DOHH2 (cell line): Measurements from ENCODE around the gene TLCD2.
"Not testable (repeated sequence)": the region's sequence is repeated elsewhere in the genome, so short reads cannot be mapped to it uniquely, and the experiment has no call there.

Experiments used
- H3F3A ChIP-seq: fragments of 200-600 bp; sonication (generic), shearing (Covaris generic); 2 replicates; pipeline ENCODE4 v1.6.0; 2016; ENCODE audit warnings: antibody characterized with exemption, mild to moderate bottlenecking; ENCODE audit not compliant: control insufficient read depth, insufficient read depth
- H3K27ac ChIP-seq: fragments of 200-600 bp; sonication (generic); 2 replicates; pipeline ENCODE4 v1.5.1; 2014; ENCODE audit warnings: low read depth, mild to moderate bottlenecking, low read length, moderate library complexity
- H3K27me3 ChIP-seq: fragments of 200-600 bp; sonication (generic); 2 replicates; pipeline ENCODE4 v1.6.1; 2014; ENCODE audit warnings: mild to moderate bottlenecking, low read length, mixed read lengths; ENCODE audit not compliant: control insufficient read depth
- H3K36me3 ChIP-seq: fragments of 200-600 bp; sonication (generic); 2 replicates; pipeline ENCODE4 v1.6.1; 2014; ENCODE audit warnings: mild to moderate bottlenecking, low read length, moderate library complexity, mixed read lengths; ENCODE audit not compliant: control insufficient read depth
- H3K4me1 ChIP-seq: fragments of 200-600 bp; sonication (generic); 2 replicates; pipeline ENCODE4 v1.6.1; 2014; ENCODE audit warnings: mild to moderate bottlenecking, low read length, mixed read lengths; ENCODE audit not compliant: control insufficient read depth
- H3K4me2 ChIP-seq: fragments of 200-600 bp; sonication (generic); 2 replicates; pipeline ENCODE4 v1.6.0; 2014; ENCODE audit warnings: mild to moderate bottlenecking, low read length, moderate library complexity
- H3K4me3 ChIP-seq: fragments of 200-600 bp; sonication (generic); 2 replicates; pipeline ENCODE4 v1.5.1; 2014; ENCODE audit warnings: mild to moderate bottlenecking, low read length, mixed read lengths
- H3K79me2 ChIP-seq: fragments of 200-600 bp; sonication (generic); 2 replicates; pipeline ENCODE4 v1.6.1; 2014; ENCODE audit warnings: mild to moderate bottlenecking, low read length, mixed read lengths; ENCODE audit not compliant: control insufficient read depth
- H3K9me2 ChIP-seq: fragments of 200-600 bp; sonication (generic); replicated peaks from 2 replicates; pipeline ENCODE4 v1.6.1; 2014; ENCODE audit warnings: mild to moderate bottlenecking, low read length, mixed read lengths; ENCODE audit not compliant: control insufficient read depth
- H3K9me3 ChIP-seq: fragments of 200-600 bp; sonication (generic); 2 replicates; pipeline ENCODE4 v1.6.1; 2014; ENCODE audit warnings: antibody characterized with exemption, low read length, mixed read lengths; ENCODE audit not compliant: control insufficient read depth, insufficient read depth
- H4K20me1 ChIP-seq: fragments of 200-600 bp; sonication (generic); 2 replicates; pipeline ENCODE4 v1.6.0; 2014; ENCODE audit warnings: low read depth, mild to moderate bottlenecking, antibody characterized with exemption, low read length, moderate library complexity; ENCODE audit not compliant: control insufficient read depth, insufficient read depth
- CTCF ChIP-seq: fragments of 200-600 bp; sonication (generic); IDR thresholded peaks from one replicate; pipeline ENCODE4 v1.5.1; 2014; ENCODE audit warnings: antibody characterized with exemption, mild to moderate bottlenecking, low read depth, low read length; ENCODE audit not compliant: poor library complexity, severe bottlenecking
- EZH2phosphoT487 ChIP-seq: fragments of 200-600 bp; sonication (generic); IDR thresholded peaks from 2 replicates; pipeline ENCODE4 v1.6.1; 2017; ENCODE audit warnings: borderline replicate concordance, mild to moderate bottlenecking, antibody characterized with exemption, low read length, moderate library complexity, mixed read lengths

TLCD2 gene

DNA sequence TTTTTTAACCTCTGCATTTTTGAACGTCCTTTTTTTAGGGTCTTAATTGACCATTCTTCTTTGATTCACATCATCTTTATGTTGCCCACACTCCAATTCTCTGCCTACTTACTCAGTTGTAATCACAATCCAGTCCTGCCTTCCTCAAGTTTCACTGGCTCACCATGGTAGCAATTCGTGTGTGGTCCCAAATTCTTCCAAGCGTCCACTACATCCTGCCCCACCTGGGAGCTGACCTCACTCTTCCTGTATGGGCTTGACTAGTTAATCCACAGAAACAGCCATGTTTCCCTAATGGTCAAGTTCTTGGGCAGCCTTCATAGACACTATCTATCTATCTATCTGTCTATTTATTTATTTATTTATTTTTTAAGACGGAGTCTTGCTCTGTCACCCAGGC, 7.1 kb downstream of the TLCD2 start:
- H3K79me2 ChIP-seq = no peaks in the 10 kb centered on the region
- no peak overlapping the region for H3K4me3 ChIP-seq
- H3K4me2 ChIP-seq = no peak overlapping the region
- TF ChIP-seq CTCF (no peak), EZH2phosphoT487 (no peak)
- H3F3A ChIP-seq = no peaks in the 10 kb centered on the region
- no peaks in the 10 kb centered on the region for H3K4me1 ChIP-seq
- H3K27ac ChIP-seq = no peak overlapping the region
- no peaks in the 10 kb centered on the region for H3K36me3 ChIP-seq
- no peaks in the 10 kb centered on the region for H3K9me3 ChIP-seq
- no peaks in the 10 kb centered on the region for H3K9me2 ChIP-seq
- no peaks in the 10 kb centered on the region for H4K20me1 ChIP-seq
- peaks cover 23% of the 10 kb centered on the region for H3K27me3 ChIP-seq

DNA sequence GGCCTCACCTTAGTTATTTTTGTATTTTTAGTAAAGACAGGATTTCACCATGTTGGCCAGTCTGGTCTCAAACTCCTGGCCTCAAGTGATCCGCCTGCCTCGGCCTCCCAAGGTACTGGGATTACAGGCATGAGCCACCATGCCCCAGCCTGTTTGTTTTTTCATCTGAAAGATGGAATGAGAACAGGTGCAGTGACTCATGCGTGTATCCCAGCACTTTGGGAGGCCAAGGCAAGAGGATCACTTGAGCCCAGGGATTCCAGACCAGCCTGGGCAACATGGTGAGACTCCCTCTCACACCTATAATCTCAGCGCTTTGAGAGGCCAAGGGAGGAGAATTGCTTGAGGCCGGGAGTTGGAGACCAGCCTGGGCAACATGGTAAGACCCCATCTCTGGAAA, 10.3 kb downstream of the TLCD2 start:
- H3K4me3 ChIP-seq, H3F3A ChIP-seq, H3K4me2 ChIP-seq, H3K27me3 ChIP-seq, H3K9me3 ChIP-seq, H3K27ac ChIP-seq, H3K9me2 ChIP-seq, H3K36me3 ChIP-seq, H4K20me1 ChIP-seq, H3K79me2 ChIP-seq, H3K4me1 ChIP-seq: not testable (repeated sequence)

GRCh38 chr17:1697681-1698080, 12.5 kb downstream of the TLCD2 start:
- H3K36me3 ChIP-seq = no peaks in the 10 kb centered on the region
- no peaks in the 10 kb centered on the region for H3K27me3 ChIP-seq

DNA sequence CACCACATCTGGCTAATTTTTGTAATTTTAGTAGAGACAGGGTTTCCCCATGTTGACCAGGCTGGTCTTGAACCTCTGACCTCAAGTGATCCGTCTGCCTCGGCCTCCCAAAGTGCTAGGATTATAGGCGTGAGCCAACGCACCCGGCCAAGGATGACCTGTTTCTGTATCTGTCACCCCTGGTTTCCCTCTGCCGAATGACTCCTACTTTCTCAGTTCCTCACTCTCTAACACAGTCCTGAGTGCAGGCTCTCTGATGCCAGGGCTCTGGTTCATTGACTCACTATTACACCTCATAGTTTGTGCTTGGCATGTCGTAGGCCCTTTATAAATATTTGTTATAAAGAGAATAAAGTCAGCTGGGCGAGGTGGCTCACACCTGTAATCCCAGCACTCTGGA, 14.8 kb downstream of the TLCD2 start:
- H3F3A ChIP-seq = no peaks in the 10 kb centered on the region
- no peak overlapping the region for H3K4me3 ChIP-seq
- H3K79me2 ChIP-seq = no peaks in the 10 kb centered on the region
- H3K4me1 ChIP-seq = no peaks in the 10 kb centered on the region
- no peaks in the 10 kb centered on the region for H3K9me2 ChIP-seq
- no peaks in the 10 kb centered on the region for H3K9me3 ChIP-seq
- H4K20me1 ChIP-seq = no peaks in the 10 kb centered on the region
- H3K27me3 ChIP-seq = no peaks in the 10 kb centered on the region
- H3K27ac ChIP-seq = no peak overlapping the region
- H3K36me3 ChIP-seq = no peaks in the 10 kb centered on the region
- no peak overlapping the region for H3K4me2 ChIP-seq
- TF ChIP-seq EZH2phosphoT487 = no peak
- no peak for TF ChIP-seq CTCF

More at GRCh38 chr17:1697681-1698080, 12.5 kb downstream of the TLCD2 start:
- TF ChIP-seq CTCF (no peak), EZH2phosphoT487 (no peak)
- Histone ChIP-seq H3K9me3 (no peaks in the 10 kb centered on the region), H3K79me2 (no peaks in the 10 kb centered on the region), H4K20me1 (no peaks in the 10 kb centered on the region), H3K4me3 (no peak overlapping the region), H3K9me2 (no peaks in the 10 kb centered on the region), H3K4me1 (no peaks in the 10 kb centered on the region), H3K4me2 (no peak overlapping the region), H3K27ac (no peak overlapping the region), H3F3A (no peaks in the 10 kb centered on the region)
